MM.1S (cell line): ENCODE data around the gene ISCU.

ENCODE experiments used
- DNase-seq: peaks from one replicate; pipeline ENCODE4 v3.0.0-alpha.2; 2015
- H2AFZ ChIP-seq: fragments of 300-600 bp; sonication (generic); 2 replicates; pipeline ENCODE4 v1.6.0; 2016; ENCODE audit warnings: antibody characterized with exemption, low read length
- H3F3A ChIP-seq: fragments of 300-600 bp; sonication (generic); 2 replicates; pipeline ENCODE4 v1.6.1; 2016; ENCODE audit warnings: mild to moderate bottlenecking, antibody characterized with exemption, low read length, moderate library complexity, mixed read lengths; ENCODE audit not compliant: insufficient read depth
- H3K27ac ChIP-seq: fragments of 300-600 bp; sonication (generic); 2 replicates; pipeline ENCODE4 v1.5.1; 2016; ENCODE audit warnings: mild to moderate bottlenecking, low read length
- H3K27me3 ChIP-seq: fragments of 300-600 bp; sonication (generic); replicated peaks from 2 replicates; pipeline ENCODE4 v1.6.0; 2016; ENCODE audit warnings: low read length; ENCODE audit not compliant: insufficient read depth
- H3K36me3 ChIP-seq: fragments of 300-600 bp; sonication (generic); replicated peaks from 2 replicates; pipeline ENCODE4 v1.6.1; 2016; ENCODE audit warnings: mild to moderate bottlenecking, low read length, mixed read lengths; ENCODE audit not compliant: insufficient read depth
- H3K4me1 ChIP-seq: fragments of 300-600 bp; sonication (generic); 2 replicates; pipeline ENCODE4 v1.6.1; 2016; ENCODE audit warnings: low read length, mixed read lengths
- H3K4me2 ChIP-seq: fragments of 300-600 bp; sonication (generic); 2 replicates; pipeline ENCODE4 v1.6.0; 2016; ENCODE audit warnings: low read depth, low read length
- H3K4me3 ChIP-seq: fragments of 300-600 bp; sonication (generic); 2 replicates; pipeline ENCODE4 v1.5.1; 2016; ENCODE audit warnings: low read length, mixed read lengths
- H3K79me2 ChIP-seq: fragments of 300-600 bp; sonication (generic); 2 replicates; pipeline ENCODE4 v1.6.1; 2016; ENCODE audit warnings: mixed run types, low read length, mixed read lengths
- H3K9ac ChIP-seq: fragments of 300-600 bp; sonication (generic); 2 replicates; pipeline ENCODE4 v1.6.1; 2016; ENCODE audit warnings: low read length, mixed read lengths
- H3K9me2 ChIP-seq: fragments of 300-600 bp; sonication (generic); replicated peaks from 2 replicates; pipeline ENCODE4 v1.6.1; 2016; ENCODE audit warnings: mild to moderate bottlenecking, low read length, mixed read lengths; ENCODE audit not compliant: insufficient read depth
- H3K9me3 ChIP-seq: fragments of 300-600 bp; sonication (generic); replicated peaks from 2 replicates; pipeline ENCODE4 v1.6.1; 2016; ENCODE audit warnings: mild to moderate bottlenecking, low read length, mixed read lengths; ENCODE audit not compliant: insufficient read depth
- H4K20me1 ChIP-seq: fragments of 300-600 bp; sonication (generic); 2 replicates; pipeline ENCODE4 v1.6.1; 2016; ENCODE audit warnings: mild to moderate bottlenecking, low read length, moderate library complexity, mixed read lengths; ENCODE audit not compliant: insufficient read depth
- EZH2 ChIP-seq: fragments of 300-600 bp; sonication (generic); optimal IDR thresholded peaks from 2 replicates; pipeline ENCODE3; 2017; ENCODE audit warnings: low read depth, mild to moderate bottlenecking, antibody characterized with exemption, low read length, mixed read lengths
- EZH2phosphoT487 ChIP-seq: fragments of 300-600 bp; sonication (generic); IDR thresholded peaks from 2 replicates; pipeline ENCODE4 v1.6.1; 2018; ENCODE audit warnings: antibody characterized with exemption, low read length
- TF ChIP-seq, protein P1 (sequence below): fragments of 300-600 bp; sonication (generic); IDR thresholded peaks from 2 replicates; pipeline ENCODE4 v1.5.1; 2016; ENCODE audit warnings: antibody characterized with exemption, low read length, mixed read lengths

ISCU gene

DNA sequence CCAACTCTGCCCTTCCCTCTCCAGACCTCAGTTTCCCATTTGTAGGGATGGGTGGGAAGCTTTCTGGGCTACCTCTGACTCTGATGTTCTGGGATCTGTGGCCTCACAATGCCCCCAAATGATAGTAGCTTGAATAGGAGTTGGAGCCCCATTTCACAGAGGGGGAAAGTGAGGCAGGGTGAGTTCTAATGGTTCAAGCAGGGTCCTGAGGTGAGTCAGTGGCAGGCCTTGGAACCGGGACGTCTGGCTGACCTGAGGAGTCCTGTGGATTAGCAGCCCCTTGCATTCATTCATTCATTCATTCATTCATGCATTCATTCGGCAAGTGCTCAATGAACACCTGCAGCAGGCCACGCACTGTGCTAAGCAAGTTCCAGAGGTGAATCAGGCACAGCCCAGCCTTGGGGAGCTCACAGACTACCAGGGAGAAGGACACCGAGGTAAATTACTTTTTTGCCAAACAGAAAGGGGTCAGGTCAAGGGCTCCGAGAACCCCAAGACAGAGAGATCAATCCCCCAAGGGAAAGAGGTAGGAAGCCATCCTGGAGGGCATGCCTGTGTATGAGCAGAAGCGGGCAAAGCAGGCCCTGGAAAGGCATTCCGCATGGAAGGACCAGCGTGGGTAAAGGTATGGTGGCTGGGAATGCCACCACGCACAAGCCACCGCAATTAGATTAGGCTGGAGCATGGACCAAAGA, 36.3 kb downstream of the ISCU start:
- Histone ChIP-seq H2AFZ (no peak overlapping the region), H3K9ac (no peak overlapping the region), H3K4me3 (no peak overlapping the region), H3K4me1 (no peaks in the 10 kb centered on the region), H3K9me3 (no peaks in the 10 kb centered on the region), H3K27ac (no peak overlapping the region), H3K79me2 (no peaks in the 10 kb centered on the region), H3K9me2 (no peaks in the 10 kb centered on the region), H3F3A (no peaks in the 10 kb centered on the region), H3K27me3 (no peaks in the 10 kb centered on the region), H4K20me1 (no peaks in the 10 kb centered on the region), H3K36me3 (no peaks in the 10 kb centered on the region), H3K4me2 (no peak overlapping the region)
- TF ChIP-seq, protein P1, sequence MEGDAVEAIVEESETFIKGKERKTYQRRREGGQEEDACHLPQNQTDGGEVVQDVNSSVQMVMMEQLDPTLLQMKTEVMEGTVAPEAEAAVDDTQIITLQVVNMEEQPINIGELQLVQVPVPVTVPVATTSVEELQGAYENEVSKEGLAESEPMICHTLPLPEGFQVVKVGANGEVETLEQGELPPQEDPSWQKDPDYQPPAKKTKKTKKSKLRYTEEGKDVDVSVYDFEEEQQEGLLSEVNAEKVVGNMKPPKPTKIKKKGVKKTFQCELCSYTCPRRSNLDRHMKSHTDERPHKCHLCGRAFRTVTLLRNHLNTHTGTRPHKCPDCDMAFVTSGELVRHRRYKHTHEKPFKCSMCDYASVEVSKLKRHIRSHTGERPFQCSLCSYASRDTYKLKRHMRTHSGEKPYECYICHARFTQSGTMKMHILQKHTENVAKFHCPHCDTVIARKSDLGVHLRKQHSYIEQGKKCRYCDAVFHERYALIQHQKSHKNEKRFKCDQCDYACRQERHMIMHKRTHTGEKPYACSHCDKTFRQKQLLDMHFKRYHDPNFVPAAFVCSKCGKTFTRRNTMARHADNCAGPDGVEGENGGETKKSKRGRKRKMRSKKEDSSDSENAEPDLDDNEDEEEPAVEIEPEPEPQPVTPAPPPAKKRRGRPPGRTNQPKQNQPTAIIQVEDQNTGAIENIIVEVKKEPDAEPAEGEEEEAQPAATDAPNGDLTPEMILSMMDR: no peak
- TF ChIP-seq EZH2phosphoT487 (no peak), EZH2 (no peak)
- DNase-seq: no peak

GRCh38 chr12:108599541-108599940, 37.1 kb downstream of the ISCU start:
- no peaks in the 10 kb centered on the region for H3K27me3 ChIP-seq
- no peaks in the 10 kb centered on the region for H3K9me3 ChIP-seq
- H3K4me3 ChIP-seq: no peak overlapping the region
- H4K20me1 ChIP-seq: no peaks in the 10 kb centered on the region
- no peak overlapping the region for H3K4me2 ChIP-seq
- DNase-seq: no peak
- H3K79me2 ChIP-seq: no peaks in the 10 kb centered on the region
- no peak overlapping the region for H3K9ac ChIP-seq
- H3F3A ChIP-seq: no peaks in the 10 kb centered on the region
- no peak for TF ChIP-seq EZH2phosphoT487
- TF ChIP-seq EZH2: no peak
- TF ChIP-seq, protein P1: no peak
- no peak overlapping the region for H2AFZ ChIP-seq
- H3K4me1 ChIP-seq: no peaks in the 10 kb centered on the region
- no peaks in the 10 kb centered on the region for H3K9me2 ChIP-seq
- no peak overlapping the region for H3K27ac ChIP-seq
- no peaks in the 10 kb centered on the region for H3K36me3 ChIP-seq

GRCh38 chr12:108599948-108600701, 37.7 kb downstream of the ISCU start:
- TF ChIP-seq EZH2 (no peak), EZH2phosphoT487 (no peak)
- TF ChIP-seq, protein P1: no peak
- no peaks in the 10 kb centered on the region for H3K4me1 ChIP-seq
- H3K9ac ChIP-seq: no peak overlapping the region
- H3K79me2 ChIP-seq: no peaks in the 10 kb centered on the region
- DNase-seq: no peak
- H3K27ac ChIP-seq: no peak overlapping the region
- no peaks in the 10 kb centered on the region for H3K36me3 ChIP-seq
- no peaks in the 10 kb centered on the region for H3K9me2 ChIP-seq
- H4K20me1 ChIP-seq: no peaks in the 10 kb centered on the region
- H3K4me2 ChIP-seq: no peak overlapping the region
- H3F3A ChIP-seq: 0 out of 2 replicates have a peak, but pooled peaks cover 4% of the 10 kb centered on the region
- no peak overlapping the region for H2AFZ ChIP-seq
- H3K4me3 ChIP-seq: no peak overlapping the region
- H3K27me3 ChIP-seq: no peaks in the 10 kb centered on the region
- H3K9me3 ChIP-seq: no peaks in the 10 kb centered on the region
